GM21786 (cell line): Measurements from ENCODE around the gene MARS1.

Experiments used
- ATAC-seq: cut with Tn5 transposase; IDR thresholded peaks from one replicate; pipeline ENCODE4 v1.9.1; 2021; ENCODE audit not compliant: unreplicated experiment

MARS1 gene

GRCh38 chr12:57456737-57457490 is 31.0 kb upstream of the MARS1 start:
- ATAC-seq: no peak

GRCh38 chr12:57458665-57459054 is 29.2 kb upstream of the MARS1 start:
- ATAC-seq: no peak

- peak; percentile 38 for ATAC-seq
Observed at GRCh38 chr12:57459055-57459749, 28.7 kb upstream of the MARS1 start.

GRCh38 chr12:57459750-57460467 is 28.0 kb upstream of the MARS1 start, which contains the start of gene GLI1:
Gene GLI1 (plus strand): TSS chr12:57459785. CDS start chr12:57463692, 3,907 bp downstream.
- no peak for ATAC-seq

- ATAC-seq: no peak
Observed at GRCh38 chr12:57460468-57460784, 27.4 kb upstream of the MARS1 start.

GRCh38 chr12:57460841-57461275 is 27.0 kb upstream of the MARS1 start:
- no peak for ATAC-seq

GRCh38 chr12:57461276-57461916 is 26.5 kb upstream of the MARS1 start:
- ATAC-seq: no peak

- no peak for ATAC-seq
Observed at GRCh38 chr12:57461917-57462250, 26.0 kb upstream of the MARS1 start.

GRCh38 chr12:57462251-57462911 is 25.5 kb upstream of the MARS1 start:
- peak; percentile 69 for ATAC-seq

GRCh38 chr12:57462912-57463253 is 25.0 kb upstream of the MARS1 start:
- no peak for ATAC-seq

- no peak for ATAC-seq
Observed at GRCh38 chr12:57464569-57464968, 23.3 kb upstream of the MARS1 start.

- no peak for ATAC-seq
Observed at GRCh38 chr12:57465030-57465746, 22.7 kb upstream of the MARS1 start.

- ATAC-seq: no peak
Observed at GRCh38 chr12:57465747-57466505, 21.9 kb upstream of the MARS1 start.

GRCh38 chr12:57467212-57467874 is 20.5 kb upstream of the MARS1 start:
- no peak for ATAC-seq

GRCh38 chr12:57467915-57468314 is 20.0 kb upstream of the MARS1 start:
- no peak for ATAC-seq

- ATAC-seq: no peak
Observed at GRCh38 chr12:57469296-57470164, 18.3 kb upstream of the MARS1 start.

- no peak for ATAC-seq
Observed at GRCh38 chr12:57470286-57470969, 17.4 kb upstream of the MARS1 start.
